Vagina (tissue), 2 donors: ENCODE measurements around the gene TMTC2.

Source experiments
- POLR2A ChIP-seq, 2 donors: fragments of 450-650 bp; IDR thresholded peaks; one replicate each; pipeline ENCODE4 v1.6.1; 2017; ENCODE audit warnings: antibody characterized with exemption in 2 of 2, mild to moderate bottlenecking in 2 of 2, moderate library complexity in 2 of 2
- POLR2AphosphoS5 ChIP-seq, 2 donors: sonication (generic); formaldehyde crosslinking; IDR thresholded peaks; one replicate each; pipeline ENCODE4 v1.9.0; 2017; ENCODE audit warnings: antibody characterized with exemption in 2 of 2, mild to moderate bottlenecking in 2 of 2, low read depth in 1 of 2; ENCODE audit not compliant: insufficient read depth in 1 of 2
- TF ChIP-seq, protein P1 (sequence below), 3 experiments: fragments of 450-650 bp in 2 of 3; fragments of 200-600 bp in 1 of 3; sonication (generic) in 1 of 3; IDR thresholded peaks; one replicate each; pipeline ENCODE4 v1.5.1; 2017 to 2019; ENCODE audit warnings: antibody characterized with exemption in 3 of 3, mild to moderate bottlenecking in 2 of 3, moderate library complexity in 2 of 3

DNA sequence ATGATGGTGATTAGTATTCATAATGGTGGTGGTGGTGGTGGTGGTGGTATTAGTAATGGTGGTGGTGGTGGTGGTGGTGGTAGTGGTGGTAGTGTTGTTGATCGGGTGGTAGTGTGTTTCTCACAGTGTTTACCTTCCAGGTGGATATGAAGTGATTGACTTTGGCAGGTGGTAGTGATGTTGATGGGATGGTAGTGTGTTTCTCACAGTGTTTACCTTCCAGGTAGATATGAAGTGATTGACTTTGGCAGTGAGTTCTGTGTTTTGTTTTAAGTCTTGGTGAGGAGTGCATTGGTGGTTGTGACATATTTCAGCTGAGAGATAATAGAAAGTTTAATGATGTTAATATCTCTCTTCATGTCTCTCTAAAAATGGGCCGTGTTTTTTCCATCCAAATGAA, 189.4 kb downstream of the TMTC2 start:
- TF ChIP-seq, protein P1, sequence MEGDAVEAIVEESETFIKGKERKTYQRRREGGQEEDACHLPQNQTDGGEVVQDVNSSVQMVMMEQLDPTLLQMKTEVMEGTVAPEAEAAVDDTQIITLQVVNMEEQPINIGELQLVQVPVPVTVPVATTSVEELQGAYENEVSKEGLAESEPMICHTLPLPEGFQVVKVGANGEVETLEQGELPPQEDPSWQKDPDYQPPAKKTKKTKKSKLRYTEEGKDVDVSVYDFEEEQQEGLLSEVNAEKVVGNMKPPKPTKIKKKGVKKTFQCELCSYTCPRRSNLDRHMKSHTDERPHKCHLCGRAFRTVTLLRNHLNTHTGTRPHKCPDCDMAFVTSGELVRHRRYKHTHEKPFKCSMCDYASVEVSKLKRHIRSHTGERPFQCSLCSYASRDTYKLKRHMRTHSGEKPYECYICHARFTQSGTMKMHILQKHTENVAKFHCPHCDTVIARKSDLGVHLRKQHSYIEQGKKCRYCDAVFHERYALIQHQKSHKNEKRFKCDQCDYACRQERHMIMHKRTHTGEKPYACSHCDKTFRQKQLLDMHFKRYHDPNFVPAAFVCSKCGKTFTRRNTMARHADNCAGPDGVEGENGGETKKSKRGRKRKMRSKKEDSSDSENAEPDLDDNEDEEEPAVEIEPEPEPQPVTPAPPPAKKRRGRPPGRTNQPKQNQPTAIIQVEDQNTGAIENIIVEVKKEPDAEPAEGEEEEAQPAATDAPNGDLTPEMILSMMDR (IDR thresholded peaks at IDR 0.05): no peak
- TF ChIP-seq POLR2A (IDR thresholded peaks at IDR 0.05) (no peak), POLR2AphosphoS5 (IDR thresholded peaks at IDR 0.05; ENCODE audit: insufficient read depth in 1 of 2, low read depth in 1 of 2) (no peak)
